ENCODE data around the gene MYO18B.

DNA sequence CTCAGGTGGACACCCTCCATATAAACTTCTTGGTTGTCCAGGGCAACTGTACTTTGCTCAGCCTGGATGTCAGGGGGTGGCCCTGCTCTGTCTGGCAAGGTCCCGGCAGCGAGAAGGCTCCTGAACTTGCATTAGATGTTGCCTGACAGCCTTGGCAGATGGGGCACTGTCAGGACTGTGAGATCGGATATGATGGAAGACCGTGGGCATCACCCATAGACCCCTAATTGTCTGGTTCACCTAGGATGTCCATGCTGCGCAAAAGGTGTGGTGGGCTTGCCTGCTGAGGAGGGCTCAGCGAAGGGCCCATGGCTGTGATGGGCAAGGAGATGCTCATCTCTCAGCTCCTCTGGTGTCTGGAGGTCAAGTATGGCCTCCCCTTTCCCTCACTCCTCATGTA is 62.7 kb downstream of the MYO18B start:
- TF ChIP-seq, protein P1, sequence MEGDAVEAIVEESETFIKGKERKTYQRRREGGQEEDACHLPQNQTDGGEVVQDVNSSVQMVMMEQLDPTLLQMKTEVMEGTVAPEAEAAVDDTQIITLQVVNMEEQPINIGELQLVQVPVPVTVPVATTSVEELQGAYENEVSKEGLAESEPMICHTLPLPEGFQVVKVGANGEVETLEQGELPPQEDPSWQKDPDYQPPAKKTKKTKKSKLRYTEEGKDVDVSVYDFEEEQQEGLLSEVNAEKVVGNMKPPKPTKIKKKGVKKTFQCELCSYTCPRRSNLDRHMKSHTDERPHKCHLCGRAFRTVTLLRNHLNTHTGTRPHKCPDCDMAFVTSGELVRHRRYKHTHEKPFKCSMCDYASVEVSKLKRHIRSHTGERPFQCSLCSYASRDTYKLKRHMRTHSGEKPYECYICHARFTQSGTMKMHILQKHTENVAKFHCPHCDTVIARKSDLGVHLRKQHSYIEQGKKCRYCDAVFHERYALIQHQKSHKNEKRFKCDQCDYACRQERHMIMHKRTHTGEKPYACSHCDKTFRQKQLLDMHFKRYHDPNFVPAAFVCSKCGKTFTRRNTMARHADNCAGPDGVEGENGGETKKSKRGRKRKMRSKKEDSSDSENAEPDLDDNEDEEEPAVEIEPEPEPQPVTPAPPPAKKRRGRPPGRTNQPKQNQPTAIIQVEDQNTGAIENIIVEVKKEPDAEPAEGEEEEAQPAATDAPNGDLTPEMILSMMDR (IDR thresholded peaks at IDR 0.05), result no peak
- no peak for TF ChIP-seq POLR2A (IDR thresholded peaks at IDR 0.05; ENCODE audit: low read depth)

Data from esophagus muscularis mucosa (tissue), 3 donors.